PC-9 (cell line): ENCODE measurements around the gene NTM.

ENCODE experiments used
- EZH2 ChIP-seq: fragments of 200-600 bp; sonication (generic); IDR thresholded peaks from 2 replicates; pipeline ENCODE4 v1.8.0; 2017; ENCODE audit warnings: antibody characterized with exemption, low read depth
- TF ChIP-seq, protein P1 (sequence below): fragments of 200-600 bp; sonication (generic); conservative IDR thresholded peaks from 2 replicates; pipeline ENCODE4 v1.6.1; 2017; ENCODE audit warnings: mixed run types, antibody characterized with exemption, mild to moderate bottlenecking, moderate library complexity

GRCh38 chr11:132206993-132207392 lies 836.6 kb downstream of the NTM start:
- TF ChIP-seq, protein P1, sequence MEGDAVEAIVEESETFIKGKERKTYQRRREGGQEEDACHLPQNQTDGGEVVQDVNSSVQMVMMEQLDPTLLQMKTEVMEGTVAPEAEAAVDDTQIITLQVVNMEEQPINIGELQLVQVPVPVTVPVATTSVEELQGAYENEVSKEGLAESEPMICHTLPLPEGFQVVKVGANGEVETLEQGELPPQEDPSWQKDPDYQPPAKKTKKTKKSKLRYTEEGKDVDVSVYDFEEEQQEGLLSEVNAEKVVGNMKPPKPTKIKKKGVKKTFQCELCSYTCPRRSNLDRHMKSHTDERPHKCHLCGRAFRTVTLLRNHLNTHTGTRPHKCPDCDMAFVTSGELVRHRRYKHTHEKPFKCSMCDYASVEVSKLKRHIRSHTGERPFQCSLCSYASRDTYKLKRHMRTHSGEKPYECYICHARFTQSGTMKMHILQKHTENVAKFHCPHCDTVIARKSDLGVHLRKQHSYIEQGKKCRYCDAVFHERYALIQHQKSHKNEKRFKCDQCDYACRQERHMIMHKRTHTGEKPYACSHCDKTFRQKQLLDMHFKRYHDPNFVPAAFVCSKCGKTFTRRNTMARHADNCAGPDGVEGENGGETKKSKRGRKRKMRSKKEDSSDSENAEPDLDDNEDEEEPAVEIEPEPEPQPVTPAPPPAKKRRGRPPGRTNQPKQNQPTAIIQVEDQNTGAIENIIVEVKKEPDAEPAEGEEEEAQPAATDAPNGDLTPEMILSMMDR = no peak
- TF ChIP-seq EZH2 = no peak
